Upper lobe of right lung (tissue), 1 donor: ENCODE measurements around the gene GRID2. TPM values are rescaled to one million over a fixed set of nuclear protein-coding genes. Genes with fewer than 3 reads are reported as not detected.

Experiments used
- ATAC-seq: fragments of 200-7000 bp; cut with Tn5 transposase; one replicate; pipeline ENCODE4 v1.9.1; 2020; ENCODE audit warnings: mild to moderate bottlenecking, moderate library complexity
- DNase-seq: peaks from one replicate; pipeline ENCODE4 v3.0.0-alpha.2; 2020
- H3K27ac ChIP-seq: fragments of 200-600 bp; one replicate; pipeline ENCODE4 v1.8.0; 2022
- H3K27me3 ChIP-seq: fragments of 200-600 bp; one replicate; pipeline ENCODE4 v1.8.0; 2022; ENCODE audit warnings: mild to moderate bottlenecking
- H3K36me3 ChIP-seq: fragments of 200-600 bp; one replicate; pipeline ENCODE4 v1.8.0; 2022
- H3K4me1 ChIP-seq: fragments of 200-600 bp; one replicate; pipeline ENCODE4 v1.8.0; 2022
- H3K4me3 ChIP-seq: fragments of 200-600 bp; one replicate; pipeline ENCODE4 v1.8.0; 2022; ENCODE audit warnings: mild to moderate bottlenecking
- H3K9me3 ChIP-seq: fragments of 200-600 bp; one replicate; pipeline ENCODE4 v1.8.0; 2022
- CTCF ChIP-seq: fragments of 200-600 bp; IDR thresholded peaks from one replicate; pipeline ENCODE4 v1.8.0; 2022; ENCODE audit warnings: antibody characterized with exemption
- intact Hi-C: fragments of 100-400 bp; cut with DNase I; formaldehyde crosslinking; loops from one replicate; pipeline ENCODE4 v1.11.0; 2022
- total RNA-seq: library from RNA; stranded (reverse); fragmentation: NEBNext Ultra II Directional; extraction: Animal tissue kit (Norgen Biotek cat#: 25700); gene quantifications from one replicate; pipeline ENCODE4 v1.2.1, GENCODE V29; 2021
- donor health status: DM: no; HTN: yes; CAD: no; lungs with severe emphysema.

Gene GRID2
- total RNA-seq, 1 donor from 2014 or later, result not detected

- DNase-seq (no peak), ATAC-seq (no peak)
- intact Hi-C loops, result no loop called here
- Histone ChIP-seq H3K27ac (no peak overlapping the region), H3K27me3 (peaks cover 55% of the 10 kb centered on the region), H3K4me3 (peak overlapping the region; percentile 25), H3K4me1 (peaks cover 5% of the 10 kb centered on the region), H3K36me3 (no peaks in the 10 kb centered on the region), H3K9me3 (no peaks in the 10 kb centered on the region)
- no peak for TF ChIP-seq CTCF
Measured at GRCh38 chr4:92305878-92306520, 2.2 kb downstream of the GRID2 start.

GRCh38 chr4:92307181-92307580, 3.4 kb downstream of the GRID2 start:
- Histone ChIP-seq H3K9me3 (no peaks in the 10 kb centered on the region), H3K36me3 (no peaks in the 10 kb centered on the region), H3K4me1 (peaks cover 5% of the 10 kb centered on the region), H3K27me3 (peaks cover 55% of the 10 kb centered on the region), H3K27ac (no peak overlapping the region), H3K4me3 (no peak overlapping the region)
- TF ChIP-seq CTCF, result no peak
- ATAC-seq, result no peak
- no peak for DNase-seq
- intact Hi-C loops, result no loop called here

GRCh38 chr4:92307866-92308265, 4.1 kb downstream of the GRID2 start:
- Histone ChIP-seq H3K27ac (no peak overlapping the region), H3K4me1 (peaks cover 5% of the 10 kb centered on the region), H3K27me3 (peaks cover 49% of the 10 kb centered on the region), H3K4me3 (no peak overlapping the region), H3K9me3 (no peaks in the 10 kb centered on the region), H3K36me3 (no peaks in the 10 kb centered on the region)
- DNase-seq, result no peak
- no peak for TF ChIP-seq CTCF
- intact Hi-C loops, result no loop called here
- no peak for ATAC-seq

- ATAC-seq, result no peak
- Histone ChIP-seq H3K27me3 (no peaks in the 10 kb centered on the region), H3K9me3 (no peaks in the 10 kb centered on the region), H3K27ac (no peak overlapping the region), H3K4me1 (no peaks in the 10 kb centered on the region), H3K36me3 (no peaks in the 10 kb centered on the region), H3K4me3 (no peak overlapping the region)
- intact Hi-C loops, result no loop called here
- no peak for DNase-seq
- TF ChIP-seq CTCF, result no peak
Measured at GRCh38 chr4:92317047-92317446, 13.3 kb downstream of the GRID2 start.

- no peak for TF ChIP-seq CTCF
Measured at GRCh38 chr4:92328095-92328494, 24.3 kb downstream of the GRID2 start.

GRCh38 chr4:92333016-92333415, 29.2 kb downstream of the GRID2 start:
- Histone ChIP-seq H3K4me3 (no peak overlapping the region), H3K36me3 (no peaks in the 10 kb centered on the region), H3K9me3 (no peaks in the 10 kb centered on the region), H3K27ac (no peak overlapping the region), H3K27me3 (no peaks in the 10 kb centered on the region), H3K4me1 (no peaks in the 10 kb centered on the region)
- ATAC-seq (no peak), DNase-seq (no peak)
- no peak for TF ChIP-seq CTCF
- intact Hi-C loops, result no loop called here

More at GRCh38 chr4:92328095-92328494, 24.3 kb downstream of the GRID2 start:
- H3K36me3 ChIP-seq, result no peaks in the 10 kb centered on the region
- no peaks in the 10 kb centered on the region for H3K9me3 ChIP-seq
- DNase-seq (no peak), ATAC-seq (no peak)
- H3K27ac ChIP-seq, result no peak overlapping the region
- H3K27me3 ChIP-seq, result no peaks in the 10 kb centered on the region
- H3K4me1 ChIP-seq, result no peaks in the 10 kb centered on the region
- intact Hi-C loops, result no loop called here
- no peak overlapping the region for H3K4me3 ChIP-seq
